WERI-Rb-1 (cell line): Measurements from ENCODE around the gene NDFIP1.

Experiments
- DNase-seq: peaks from one replicate; pipeline ENCODE4 v3.0.0-alpha.2; 2020
- H3K27ac ChIP-seq: fragments of 250-450 bp; sonication (Bioruptor Pico); 2 replicates; pipeline ENCODE4 v1.5.1; 2020; ENCODE audit warnings: mild to moderate bottlenecking, moderate library complexity
- H3K27me3 ChIP-seq: fragments of 250-450 bp; sonication (Bioruptor Pico); 2 replicates; pipeline ENCODE4 v1.5.1; 2021; ENCODE audit warnings: mild to moderate bottlenecking, low read depth, moderate library complexity; ENCODE audit not compliant: insufficient read depth, severe bottlenecking
- H3K36me3 ChIP-seq: fragments of 250-450 bp; sonication (Bioruptor Pico); 2 replicates; pipeline ENCODE4 v1.5.1; 2020; ENCODE audit warnings: mild to moderate bottlenecking, moderate library complexity
- H3K4me3 ChIP-seq: 2 replicates; pipeline ENCODE4 v1.5.1; 2011; ENCODE audit warnings: low read depth, mild to moderate bottlenecking, control low read depth, low read length
- H3K9me3 ChIP-seq: fragments of 250-450 bp; sonication (Bioruptor Pico); 2 replicates; pipeline ENCODE4 v1.5.1; 2021; ENCODE audit warnings: mild to moderate bottlenecking, moderate library complexity; ENCODE audit not compliant: severe bottlenecking
- TF ChIP-seq, protein P1 (sequence below): IDR thresholded peaks from 2 replicates; pipeline ENCODE4 v1.5.1; 2011; ENCODE audit warnings: low read depth, mild to moderate bottlenecking, control low read depth, inconsistent platforms, low read length

NDFIP1 gene

DNA sequence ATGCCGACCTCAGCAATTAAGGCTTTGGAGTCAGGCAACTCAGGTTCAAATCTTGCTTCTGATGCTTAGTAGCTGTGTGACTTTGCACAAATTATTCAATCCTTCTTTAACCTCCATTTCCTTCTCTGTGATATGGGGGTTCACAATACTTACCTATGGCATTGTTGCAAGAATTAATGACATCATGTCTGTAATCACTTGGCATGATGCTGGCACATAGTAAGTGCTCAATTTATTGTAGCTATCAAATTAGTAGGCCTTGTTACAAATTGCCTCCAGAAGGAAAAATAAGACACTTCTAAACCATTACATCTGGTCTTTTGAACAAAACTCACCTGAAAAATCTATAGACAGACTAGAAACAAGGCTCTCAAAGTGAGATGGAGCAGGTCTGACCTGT, 29.9 kb upstream of the NDFIP1 start:
- H3K27ac ChIP-seq: no peak overlapping the region
- H3K4me3 ChIP-seq: no peak overlapping the region
- no peaks in the 10 kb centered on the region for H3K36me3 ChIP-seq

DNA sequence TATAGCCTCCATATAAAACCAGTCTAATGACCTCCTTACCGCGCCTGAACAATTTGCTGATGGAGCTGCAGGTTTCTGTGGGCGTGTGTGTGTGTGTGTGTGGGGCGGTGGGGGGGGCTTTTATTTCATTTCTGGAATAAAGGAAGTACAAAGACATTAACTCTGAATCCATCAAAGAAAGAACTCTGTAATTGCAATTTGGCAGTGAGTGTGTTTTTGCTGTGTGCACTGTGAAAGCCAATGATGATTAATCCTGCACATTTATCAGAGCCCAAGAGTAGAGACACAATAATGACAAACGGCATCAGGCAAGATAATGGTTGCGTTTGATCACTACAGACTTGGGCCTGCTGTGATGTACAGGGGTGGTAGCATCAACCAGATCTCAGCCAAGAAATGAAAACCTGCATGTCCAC, 29.3 kb upstream of the NDFIP1 start:
- DNase-seq: no peak
- Histone ChIP-seq H3K9me3 (peaks cover 2% of the 10 kb centered on the region), H3K27ac (no peak overlapping the region), H3K4me3 (no peak overlapping the region), H3K36me3 (no peaks in the 10 kb centered on the region), H3K27me3 (no peaks in the 10 kb centered on the region)
- TF ChIP-seq, protein P1, sequence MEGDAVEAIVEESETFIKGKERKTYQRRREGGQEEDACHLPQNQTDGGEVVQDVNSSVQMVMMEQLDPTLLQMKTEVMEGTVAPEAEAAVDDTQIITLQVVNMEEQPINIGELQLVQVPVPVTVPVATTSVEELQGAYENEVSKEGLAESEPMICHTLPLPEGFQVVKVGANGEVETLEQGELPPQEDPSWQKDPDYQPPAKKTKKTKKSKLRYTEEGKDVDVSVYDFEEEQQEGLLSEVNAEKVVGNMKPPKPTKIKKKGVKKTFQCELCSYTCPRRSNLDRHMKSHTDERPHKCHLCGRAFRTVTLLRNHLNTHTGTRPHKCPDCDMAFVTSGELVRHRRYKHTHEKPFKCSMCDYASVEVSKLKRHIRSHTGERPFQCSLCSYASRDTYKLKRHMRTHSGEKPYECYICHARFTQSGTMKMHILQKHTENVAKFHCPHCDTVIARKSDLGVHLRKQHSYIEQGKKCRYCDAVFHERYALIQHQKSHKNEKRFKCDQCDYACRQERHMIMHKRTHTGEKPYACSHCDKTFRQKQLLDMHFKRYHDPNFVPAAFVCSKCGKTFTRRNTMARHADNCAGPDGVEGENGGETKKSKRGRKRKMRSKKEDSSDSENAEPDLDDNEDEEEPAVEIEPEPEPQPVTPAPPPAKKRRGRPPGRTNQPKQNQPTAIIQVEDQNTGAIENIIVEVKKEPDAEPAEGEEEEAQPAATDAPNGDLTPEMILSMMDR: no peak

More for the DNA sequence above, 29.9 kb upstream of the NDFIP1 start:
- Histone ChIP-seq H3K27me3 (no peaks in the 10 kb centered on the region), H3K9me3 (peaks cover 2% of the 10 kb centered on the region)
- TF ChIP-seq, protein P1: no peak
- no peak for DNase-seq

DNA sequence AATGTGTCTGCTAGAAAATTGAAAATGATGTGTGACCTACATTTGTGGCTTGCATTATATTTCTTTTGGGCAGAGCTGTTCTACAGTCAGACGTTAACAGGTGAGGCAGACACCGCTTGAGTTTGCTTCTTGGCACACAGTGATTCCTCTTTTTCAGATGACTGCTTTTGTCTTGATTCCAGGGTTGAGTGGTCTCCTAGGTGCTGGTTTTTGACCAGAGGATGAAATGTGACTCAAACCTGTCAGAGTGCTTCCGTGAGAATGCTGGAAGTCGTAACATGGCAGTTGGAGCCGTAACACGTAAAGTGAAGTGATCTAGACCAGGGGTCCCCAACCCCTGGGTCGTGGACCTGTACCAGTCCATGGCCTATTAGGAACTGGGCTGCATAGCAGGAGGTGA, 28.3 kb upstream of the NDFIP1 start:
- Histone ChIP-seq H3K9me3 (peaks cover 2% of the 10 kb centered on the region), H3K4me3 (no peak overlapping the region), H3K27ac (no peak overlapping the region), H3K36me3 (no peaks in the 10 kb centered on the region), H3K27me3 (no peaks in the 10 kb centered on the region)
- no peak for DNase-seq
- TF ChIP-seq, protein P1: no peak

DNA sequence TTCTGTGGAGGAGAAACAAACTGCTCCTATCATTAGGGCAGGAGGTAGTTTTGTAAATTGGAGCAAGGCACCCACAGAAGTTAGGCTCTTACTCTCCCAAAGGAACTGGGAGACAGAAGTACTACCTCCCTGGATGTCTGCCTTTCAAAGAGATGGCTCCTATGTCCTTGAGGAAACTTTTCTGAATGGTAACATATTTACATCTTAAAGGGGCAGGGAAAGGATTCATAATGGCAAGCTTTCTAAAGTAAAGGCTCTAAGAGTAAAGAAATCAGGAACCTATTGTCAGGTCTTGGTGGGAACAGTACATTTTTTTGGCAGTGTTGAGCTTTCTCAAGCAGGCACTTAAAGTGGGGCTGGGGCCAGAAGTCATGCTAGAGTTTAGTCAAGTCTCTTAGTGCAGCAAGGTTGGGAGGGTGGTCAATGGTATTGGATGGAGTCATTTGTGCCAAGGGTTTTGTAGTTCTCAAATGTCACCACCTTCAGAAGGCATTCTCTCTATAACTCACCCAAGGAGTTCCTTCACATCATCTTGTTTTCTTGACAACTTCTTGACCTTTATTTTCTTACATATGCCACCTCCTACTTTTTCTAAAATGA, 26.3 kb upstream of the NDFIP1 start:
- H3K9me3 ChIP-seq: peaks cover 2% of the 10 kb centered on the region
- H3K27me3 ChIP-seq: no peaks in the 10 kb centered on the region
- DNase-seq: no peak
- H3K4me3 ChIP-seq: no peak overlapping the region
- TF ChIP-seq, protein P1: no peak
- H3K27ac ChIP-seq: no peak overlapping the region
- H3K36me3 ChIP-seq: no peaks in the 10 kb centered on the region

DNA sequence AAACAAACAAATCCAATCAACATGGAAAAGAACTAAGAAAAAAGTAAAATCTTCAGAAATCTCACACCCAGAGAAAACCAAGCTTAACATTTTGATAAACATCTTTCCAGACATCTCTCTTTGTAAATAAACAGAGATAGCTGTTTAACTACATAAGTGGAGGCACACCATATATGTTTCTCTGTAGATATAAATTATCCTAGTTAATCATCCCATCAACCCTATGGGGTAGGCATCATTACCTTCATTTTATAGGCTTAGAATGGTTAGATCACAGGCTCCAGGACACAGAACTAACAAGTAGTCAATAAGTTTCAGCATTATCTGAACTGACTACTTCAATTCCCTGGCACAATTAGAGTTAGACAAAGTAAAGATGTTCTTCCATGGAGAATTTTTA, 22.4 kb upstream of the NDFIP1 start:
- DNase-seq: no peak
- TF ChIP-seq, protein P1: no peak
- no peaks in the 10 kb centered on the region for H3K27me3 ChIP-seq

DNA sequence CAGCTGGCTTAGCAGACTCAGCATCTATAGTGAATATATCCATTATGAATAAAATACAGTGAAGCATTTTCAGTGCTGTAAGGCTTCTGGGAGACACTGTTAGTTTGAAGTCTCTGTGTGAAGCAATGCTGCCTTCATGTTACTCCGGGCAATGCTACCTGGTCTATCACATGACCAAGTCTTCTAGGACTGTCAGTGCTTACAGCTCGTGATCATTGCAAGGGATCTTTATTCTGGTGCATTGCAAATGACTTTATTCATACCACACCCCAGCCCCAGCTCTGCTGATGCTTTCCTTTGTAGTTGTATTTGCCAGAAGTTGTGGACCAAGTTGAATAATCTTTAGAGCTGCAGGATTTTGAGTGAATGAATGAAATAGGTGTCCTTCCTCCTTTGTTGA, 21.9 kb upstream of the NDFIP1 start:
- Histone ChIP-seq H3K4me3 (no peak overlapping the region), H3K27me3 (no peaks in the 10 kb centered on the region), H3K36me3 (no peaks in the 10 kb centered on the region), H3K9me3 (no peaks in the 10 kb centered on the region), H3K27ac (no peak overlapping the region)
- no peak for DNase-seq
- TF ChIP-seq, protein P1: no peak

More for the DNA sequence above, 22.4 kb upstream of the NDFIP1 start:
- H3K4me3 ChIP-seq: no peak overlapping the region
- no peaks in the 10 kb centered on the region for H3K36me3 ChIP-seq
- no peaks in the 10 kb centered on the region for H3K9me3 ChIP-seq
- H3K27ac ChIP-seq: no peak overlapping the region
